RWPE1 (cell line): ENCODE data around the gene B3GNT9.

Experiments used
- CTCF ChIA-PET: fragments of 350-600 bp; sonication (Branson Sonifier 250); formaldehyde crosslinking; extraction: SDS; loops from one replicate; lab custom pipeline; 2021; lab: Yijun Ruan, JAX
- POLR2A ChIA-PET: fragments of 400-600 bp; formaldehyde crosslinking; extraction: SDS; loops from one replicate; lab custom pipeline; 2020; ENCODE audit warnings: antibody characterized with exemption; ENCODE audit not compliant: low non-redundant PET; lab: Yijun Ruan, JAX
- DNase-seq: peaks from one replicate; pipeline ENCODE4 v3.0.0; 2012; ENCODE audit warnings: low spot score
- H3K27ac ChIP-seq: fragments of 450-650 bp; 2 replicates; pipeline ENCODE4 v1.5.1; 2017
- TF ChIP-seq, protein P1 (sequence below): fragments of 450-650 bp; conservative IDR thresholded peaks from 2 replicates; pipeline ENCODE4 v1.5.1; 2017; ENCODE audit warnings: low read depth, mild to moderate bottlenecking

Gene B3GNT9

DNA sequence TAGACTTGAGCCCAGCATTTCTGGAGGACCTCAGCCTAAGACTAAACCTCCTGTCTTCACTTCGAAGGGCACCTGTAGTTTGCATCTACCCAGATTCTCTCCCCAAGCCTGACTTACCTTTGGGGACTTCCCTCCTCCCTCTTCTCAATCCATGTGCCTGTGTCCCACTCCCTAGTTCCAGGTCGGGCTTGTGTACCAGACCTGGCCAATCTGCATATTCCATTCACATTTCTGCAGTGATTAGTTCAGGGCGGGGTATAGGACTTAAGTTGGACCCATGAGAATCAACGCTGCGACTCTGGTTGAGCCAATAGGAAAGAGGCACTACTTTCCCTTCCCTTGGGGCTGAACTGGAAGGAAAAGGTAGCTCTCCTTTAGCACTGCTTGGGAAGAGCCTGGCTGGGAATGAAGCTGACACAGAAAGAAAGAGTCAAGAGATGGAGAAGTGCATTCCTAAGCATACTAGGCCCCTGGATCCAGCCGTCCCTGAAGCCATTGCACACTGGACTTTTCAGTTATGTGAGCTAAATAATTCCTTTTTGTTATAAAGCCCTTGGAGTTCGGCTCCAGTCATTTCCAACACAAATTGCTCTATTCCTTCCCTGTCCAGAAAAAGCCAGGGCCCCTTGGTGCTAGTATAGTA lies 6.4 kb upstream of the B3GNT9 start:
- POLR2A ChIA-PET: no interaction called here
- DNase-seq: no peak
- TF ChIP-seq, protein P1, sequence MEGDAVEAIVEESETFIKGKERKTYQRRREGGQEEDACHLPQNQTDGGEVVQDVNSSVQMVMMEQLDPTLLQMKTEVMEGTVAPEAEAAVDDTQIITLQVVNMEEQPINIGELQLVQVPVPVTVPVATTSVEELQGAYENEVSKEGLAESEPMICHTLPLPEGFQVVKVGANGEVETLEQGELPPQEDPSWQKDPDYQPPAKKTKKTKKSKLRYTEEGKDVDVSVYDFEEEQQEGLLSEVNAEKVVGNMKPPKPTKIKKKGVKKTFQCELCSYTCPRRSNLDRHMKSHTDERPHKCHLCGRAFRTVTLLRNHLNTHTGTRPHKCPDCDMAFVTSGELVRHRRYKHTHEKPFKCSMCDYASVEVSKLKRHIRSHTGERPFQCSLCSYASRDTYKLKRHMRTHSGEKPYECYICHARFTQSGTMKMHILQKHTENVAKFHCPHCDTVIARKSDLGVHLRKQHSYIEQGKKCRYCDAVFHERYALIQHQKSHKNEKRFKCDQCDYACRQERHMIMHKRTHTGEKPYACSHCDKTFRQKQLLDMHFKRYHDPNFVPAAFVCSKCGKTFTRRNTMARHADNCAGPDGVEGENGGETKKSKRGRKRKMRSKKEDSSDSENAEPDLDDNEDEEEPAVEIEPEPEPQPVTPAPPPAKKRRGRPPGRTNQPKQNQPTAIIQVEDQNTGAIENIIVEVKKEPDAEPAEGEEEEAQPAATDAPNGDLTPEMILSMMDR: no peak
- CTCF ChIA-PET: no interaction called here
- H3K27ac ChIP-seq: no peak overlapping the region

DNA sequence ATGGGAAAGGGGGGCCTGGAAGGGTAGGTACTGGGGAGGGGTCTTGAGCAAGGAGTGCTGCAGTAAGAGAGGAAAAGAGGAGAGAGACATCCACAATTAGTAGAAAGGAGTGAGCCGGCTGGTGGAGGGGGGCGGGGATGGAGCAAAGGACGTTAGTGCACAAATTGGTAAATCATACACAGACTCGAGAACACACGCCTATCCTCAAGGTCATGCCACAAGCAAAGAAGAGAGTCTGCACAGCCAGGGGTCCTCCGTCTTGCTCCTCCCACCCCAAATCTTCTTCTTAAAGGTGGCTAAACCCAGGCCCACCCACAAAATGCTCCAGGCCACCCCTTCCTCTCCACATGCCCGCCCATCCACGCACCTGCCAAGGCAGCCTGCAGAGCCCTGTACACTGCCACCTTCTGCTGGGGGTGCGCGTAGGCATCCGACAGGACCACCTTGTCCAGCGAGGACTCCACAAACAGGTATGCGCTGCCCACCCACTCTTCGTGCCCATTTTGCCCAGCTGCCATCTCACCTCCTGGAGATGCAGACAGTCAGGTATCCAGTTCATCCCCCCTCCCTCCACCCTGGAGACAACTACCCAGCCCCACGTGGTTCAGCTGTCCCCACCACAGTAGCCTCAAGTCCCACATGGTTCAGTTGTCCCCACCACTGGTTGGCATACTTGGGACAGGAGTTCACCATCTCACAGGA lies 5.5 kb upstream of the B3GNT9 start:
- CTCF ChIA-PET: interaction anchor here (0.9 to 2.0 kb wide), 11 partner anchors 14 to 202 kb away, joined by 3 to 27 read pairs (median 9); partner anchors contain the start of gene NOL3

DNA sequence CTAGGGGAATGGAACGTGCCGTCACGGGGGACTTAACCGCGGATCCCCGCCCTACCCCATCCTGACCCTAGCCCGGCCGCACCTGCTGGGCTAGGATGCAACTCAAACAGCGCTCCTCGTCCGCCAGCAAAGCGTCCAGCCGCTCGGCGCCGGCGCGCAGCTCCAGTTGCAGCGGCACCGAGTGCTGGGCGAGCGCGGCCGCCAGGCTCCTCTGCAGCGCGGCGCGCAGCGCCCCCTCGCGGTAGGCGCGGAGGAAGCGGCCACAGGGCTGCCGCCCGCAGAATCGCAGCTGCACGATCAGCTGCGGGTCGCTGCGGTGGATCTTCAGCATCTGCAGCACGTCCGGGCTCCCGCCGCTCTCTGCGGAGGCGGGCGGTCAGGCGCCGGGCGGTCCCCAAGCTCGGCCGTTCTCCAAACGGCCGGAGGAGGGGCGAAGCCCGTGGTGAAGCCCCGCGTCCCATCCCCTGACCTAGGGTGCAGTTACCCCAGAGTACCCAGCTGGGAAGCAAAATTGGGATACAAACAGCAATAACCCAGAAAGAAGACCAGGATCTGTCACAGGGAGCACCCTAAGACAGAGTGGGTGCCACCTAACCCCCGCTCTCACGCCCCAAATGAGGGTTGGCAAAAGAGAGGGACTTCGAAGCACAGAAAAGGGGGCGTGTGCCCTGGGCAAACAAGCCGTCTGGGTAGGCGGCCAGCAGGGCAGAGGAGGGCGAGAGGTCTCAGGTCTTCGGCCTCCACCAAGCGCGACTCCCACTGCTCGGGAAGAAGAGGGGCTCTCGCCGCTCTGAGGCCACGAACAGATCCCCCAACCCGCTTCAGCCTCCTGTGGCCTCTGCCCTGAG lies 4.7 kb upstream of the B3GNT9 start:
- DNase-seq: peak; percentile 74
- TF ChIP-seq, protein P1: peak; percentile 95
- CTCF ChIA-PET: interaction anchor here (0.5 to 2.0 kb wide), 44 partner anchors 8 to 1103 kb away, joined by 3 to 27 read pairs (median 4); partner anchors contain the start of genes CES3, ELMO3, EXOC3L1 and NOL3
- no peak overlapping the region for H3K27ac ChIP-seq
- POLR2A ChIA-PET: interaction anchor here (0.6 to 0.9 kb wide), 3 partner anchors 15 to 276 kb away, joined by 3 to 4 read pairs (median 3); partner anchors contain the start of gene NOL3

More for the DNA sequence above, 5.5 kb upstream of the B3GNT9 start:
- no peak overlapping the region for H3K27ac ChIP-seq
- POLR2A ChIA-PET: no interaction called here
- TF ChIP-seq, protein P1: no peak
- no peak for DNase-seq

DNA sequence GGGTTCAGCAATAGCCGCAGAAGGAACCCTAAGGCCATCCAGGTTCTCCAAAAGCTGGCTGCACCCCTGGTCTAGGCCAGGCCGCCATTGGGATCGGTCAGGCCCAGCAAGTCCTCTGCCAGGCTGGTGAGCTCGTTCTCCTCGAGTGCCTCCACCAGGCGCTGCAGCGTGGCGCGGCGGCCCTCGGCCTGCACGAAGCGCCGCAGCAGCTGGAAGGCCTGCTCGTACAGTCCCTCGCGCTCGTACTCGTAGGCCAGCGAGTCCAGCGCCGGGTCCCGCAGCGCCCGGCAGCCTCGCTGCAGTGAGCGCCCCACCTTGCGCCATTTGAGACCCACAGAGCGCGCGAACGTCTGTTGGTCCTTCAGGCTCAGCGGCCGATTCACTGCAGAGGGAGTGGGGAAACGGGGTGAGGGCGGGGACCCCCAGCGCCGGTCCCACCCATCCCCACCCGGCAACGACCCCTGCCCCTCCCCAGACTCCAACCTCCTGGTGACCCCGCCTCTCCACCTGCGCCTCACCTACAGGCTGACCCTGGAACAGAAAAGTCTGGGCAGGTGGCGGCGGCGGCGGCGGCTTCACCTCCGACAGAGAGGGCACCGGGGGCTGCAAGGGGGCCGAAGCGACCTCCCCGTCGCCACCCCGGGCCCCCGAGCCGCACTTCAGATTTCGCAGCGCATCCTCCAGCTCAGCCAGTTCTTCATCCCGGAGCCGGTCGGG lies 3.9 kb upstream of the B3GNT9 start:
- no peak overlapping the region for H3K27ac ChIP-seq
- TF ChIP-seq, protein P1: no peak
- ChIA-PET POLR2A (interaction anchor here (0.6 to 0.9 kb wide), 3 partner anchors 16 to 276 kb away, joined by 3 to 4 read pairs (median 3); partner anchors contain the start of gene NOL3), CTCF (interaction anchor here (0.5 to 2.0 kb wide), 40 partner anchors 9 to 1102 kb away, joined by 3 to 27 read pairs (median 4); partner anchors contain the start of genes CES3, ELMO3 and EXOC3L1)
- DNase-seq: no peak

DNA sequence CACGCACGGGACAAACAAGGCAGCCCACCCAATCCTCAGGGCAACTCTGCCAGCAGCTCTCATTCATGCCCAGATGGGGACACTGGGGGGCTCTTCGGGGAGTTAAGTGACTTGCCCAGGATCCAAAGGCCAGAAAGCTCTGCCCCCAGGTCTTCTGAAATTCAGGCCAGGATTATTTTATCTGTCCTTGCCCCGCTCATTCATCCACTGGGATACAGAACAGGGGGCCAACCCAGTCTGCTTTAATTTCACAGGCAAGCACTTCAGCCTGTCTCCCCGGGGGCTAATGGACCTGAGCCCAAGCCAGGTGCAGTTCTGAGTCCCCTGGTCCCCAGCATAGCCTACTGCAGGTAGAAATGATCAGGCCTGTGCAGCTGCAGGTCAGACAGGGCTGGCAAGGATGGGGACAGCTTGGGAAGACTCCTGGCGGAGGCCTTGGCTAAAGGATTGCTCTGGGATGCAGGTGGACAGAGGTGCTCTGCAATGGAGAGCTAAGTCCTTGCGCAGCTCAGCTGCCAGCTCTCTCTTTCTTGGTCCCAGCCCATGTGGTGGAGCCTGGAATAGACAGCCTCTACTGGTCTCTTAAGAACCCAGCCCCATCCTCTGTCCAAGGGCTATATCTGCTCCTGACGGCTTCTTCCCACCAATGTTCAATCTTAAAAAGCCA lies 766 bp upstream of the B3GNT9 start:
- TF ChIP-seq, protein P1: no peak
- POLR2A ChIA-PET: interaction anchor here (1.0 to 1.3 kb wide), 2 partner anchors 19 to 124 kb away, joined by 3 to 4 read pairs; partner anchors contain the start of gene NOL3

More for the DNA sequence above, 766 bp upstream of the B3GNT9 start:
- no peak for DNase-seq
- peak overlapping the region; percentile 87 for H3K27ac ChIP-seq
- CTCF ChIA-PET: no interaction called here
